A673 (cell line): ENCODE results near the gene KCND2. TPM values are rescaled to one million over a fixed set of nuclear protein-coding genes. Genes with fewer than 3 reads are reported as not detected.

Experiments
- BruUV-seq: library from RNA; stranded (reverse); fragments of 400-500 nt; replicated peaks from 2 replicates; lab custom pipeline; 2021; lab: Mats Ljungman, UMichigan
- CTCF ChIA-PET: fragments of 300-600 bp; sonication (Branson Sonifier 250); formaldehyde crosslinking; loops from one replicate; lab custom pipeline; 2022; ENCODE audit warnings: antibody characterized with exemption; lab: Charles Lee
- POLR2A ChIA-PET: fragments of 300-600 bp; sonication (Branson Sonifier 250); formaldehyde crosslinking; loops from one replicate; lab custom pipeline; 2022; ENCODE audit warnings: antibody characterized with exemption; ENCODE audit not compliant: low non-redundant PET; lab: Charles Lee
- DNase-seq: peaks from one replicate; pipeline ENCODE4 v3.0.0-alpha.2; 2015; ENCODE audit warnings: low spot score
- H3K27ac ChIP-seq: fragments of 200-600 bp; sonication (generic); 2 replicates; pipeline ENCODE4 v1.5.1; 2016; ENCODE audit warnings: mixed run types, low read depth, mild to moderate bottlenecking, mixed read lengths, antibody characterized with exemption, low read length; ENCODE audit not compliant: poor library complexity, severe bottlenecking
- H3K27me3 ChIP-seq: fragments of 200-600 bp; sonication (generic); replicated peaks from 2 replicates; pipeline ENCODE4 v1.6.1; 2017; ENCODE audit warnings: mixed run types, low read depth, mild to moderate bottlenecking, mixed read lengths, antibody characterized with exemption, low read length; ENCODE audit not compliant: insufficient read depth, poor library complexity
- H3K36me3 ChIP-seq: fragments of 200-600 bp; sonication (generic); 2 replicates; pipeline ENCODE4 v1.6.1; 2016; ENCODE audit warnings: mixed run types, mild to moderate bottlenecking, mixed read lengths, antibody characterized with exemption, low read length; ENCODE audit not compliant: insufficient read depth, poor library complexity, severe bottlenecking
- H3K4me1 ChIP-seq: fragments of 200-600 bp; sonication (generic); 2 replicates; pipeline ENCODE4 v1.6.1; 2017; ENCODE audit warnings: mixed run types, mild to moderate bottlenecking, mixed read lengths, antibody characterized with exemption, low read length; ENCODE audit not compliant: insufficient read depth, poor library complexity, severe bottlenecking
- H3K4me3 ChIP-seq: fragments of 200-600 bp; sonication (generic); 2 replicates; pipeline ENCODE4 v1.5.1; 2016; ENCODE audit warnings: low read depth, mixed run types, mild to moderate bottlenecking, mixed read lengths, low read length; ENCODE audit not compliant: poor library complexity, severe bottlenecking
- H3K9me3 ChIP-seq: fragments of 200-600 bp; sonication (generic); 2 replicates; pipeline ENCODE4 v1.6.1; 2016; ENCODE audit warnings: mixed run types, low read depth, mild to moderate bottlenecking, mixed read lengths, antibody characterized with exemption, low read length; ENCODE audit not compliant: poor library complexity, severe bottlenecking
- CTCF ChIP-seq: fragments of 300-800, 200-600 bp; sonication (generic); conservative IDR thresholded peaks from 2 replicates; pipeline ENCODE4 v1.5.1; 2017; ENCODE audit warnings: low read depth, mild to moderate bottlenecking, antibody characterized with exemption, low read length, moderate library complexity, mixed read lengths
- EZH2 ChIP-seq: fragments of 200-600 bp; sonication (generic); IDR thresholded peaks from 2 replicates; pipeline ENCODE4 v1.6.1; 2017; ENCODE audit warnings: borderline replicate concordance, low read depth, mild to moderate bottlenecking, mixed read lengths, antibody characterized with exemption, low read length; ENCODE audit not compliant: poor library complexity, severe bottlenecking
- intact Hi-C: fragments of 100-400 bp; cut with micrococcal nuclease; formaldehyde crosslinking; loops from one replicate; pipeline ENCODE4 v1.10.0; 2022; ENCODE audit not compliant: unreplicated experiment
- total RNA-seq: library from RNA; stranded (reverse); gene quantifications from 2 replicates; pipeline ENCODE4 v1.2.3, GENCODE V29; 2021

KCND2 gene
- total RNA-seq, 1 experiment from 2014 or later: not detected

- H3K4me1 ChIP-seq: peaks cover 19% of the 10 kb centered on the region
- no peak overlapping the region for H3K27ac ChIP-seq
- H3K27me3 ChIP-seq: no peaks in the 10 kb centered on the region
- H3K4me3 ChIP-seq: no peak overlapping the region
- TF ChIP-seq CTCF (no peak), EZH2 (no peak)
- CTCF ChIA-PET: no interaction called here
- no peaks in the 10 kb centered on the region for H3K36me3 ChIP-seq
- BruUV-seq: no TSS peak
- peak; percentile 32 for DNase-seq
- H3K9me3 ChIP-seq: no peaks in the 10 kb centered on the region
- intact Hi-C loops: no loop called here
- POLR2A ChIA-PET: no interaction called here
Measured at GRCh38 chr7:120785095-120785494, 512.1 kb downstream of the KCND2 start.

- Histone ChIP-seq H3K27ac (no peak overlapping the region), H3K4me1 (no peaks in the 10 kb centered on the region), H3K4me3 (no peak overlapping the region), H3K27me3 (no peaks in the 10 kb centered on the region), H3K36me3 (no peaks in the 10 kb centered on the region), H3K9me3 (no peaks in the 10 kb centered on the region)
- POLR2A ChIA-PET: no interaction called here
- TF ChIP-seq CTCF: peak; percentile 97
- TF ChIP-seq EZH2: no peak
- DNase-seq: peak; percentile 82
- CTCF ChIA-PET: interaction anchor here (0.6 to 1.2 kb wide), 5 partner anchors 14 to 1132 kb away, joined by 3 to 5 read pairs (median 3); no protein-coding TSS in a partner anchor
- no TSS peak for BruUV-seq
- intact Hi-C loops: loop anchor here (5.0 to 10.0 kb wide), 4 partner anchors 150 to 543 kb away; no protein-coding TSS in a partner anchor
Measured at GRCh38 chr7:120792091-120792860, 519.3 kb downstream of the KCND2 start.

- H3K36me3 ChIP-seq: no peaks in the 10 kb centered on the region
Measured at GRCh38 chr7:120792861-120793130, 519.8 kb downstream of the KCND2 start.

More at GRCh38 chr7:120792861-120793130, 519.8 kb downstream of the KCND2 start:
- Histone ChIP-seq H3K27me3 (no peaks in the 10 kb centered on the region), H3K4me3 (no peak overlapping the region), H3K27ac (no peak overlapping the region), H3K9me3 (no peaks in the 10 kb centered on the region), H3K4me1 (no peaks in the 10 kb centered on the region)
- ChIA-PET CTCF (interaction anchor here (1.0 to 1.2 kb wide), 3 partner anchors 13 to 289 kb away, joined by 3 to 4 read pairs (median 3); no protein-coding TSS in a partner anchor), POLR2A (no interaction called here)
- intact Hi-C loops: loop anchor here (5.0 to 10.0 kb wide), 4 partner anchors 150 to 542 kb away; no protein-coding TSS in a partner anchor
- TF ChIP-seq EZH2: no peak
- TF ChIP-seq CTCF: no peak
- DNase-seq: no peak
- BruUV-seq: no TSS peak
